ENCODE data around the gene INPP5D.

- TF ChIP-seq CTCF (IDR thresholded peaks at IDR 0.05) (no peak), EZH2 (IDR thresholded peaks at IDR 0.05; ENCODE audit: borderline replicate concordance, insufficient read depth, low read depth, low read length, poor library complexity, severe bottlenecking) (no peak)
Observed at GRCh38 chr2:233051241-233052149, 8.6 kb upstream of the INPP5D start.
